WTC11 (cell line): ENCODE results near the gene HMGB4. TPM values are rescaled to one million over a fixed set of nuclear protein-coding genes. Genes with fewer than 3 reads are reported as not detected.

Source experiments
- ATAC-seq: fragments of 200-7000 bp; cut with Tn5 transposase; 2 replicates; pipeline ENCODE4 v1.10.0; 2021; ENCODE audit warnings: mild to moderate bottlenecking, moderate library complexity
- CTCF ChIA-PET: fragments of 300-600 bp; sonication (Branson Sonifier 250); formaldehyde crosslinking; loops from one replicate; lab custom pipeline; 2021; ENCODE audit warnings: antibody characterized with exemption; lab: Charles Lee
- POLR2A ChIA-PET: fragments of 350-600 bp; sonication (Branson Sonifier 250); formaldehyde crosslinking; loops from one replicate; lab custom pipeline; 2021; ENCODE audit warnings: antibody characterized with exemption; lab: Charles Lee
- DNase-seq: peaks from one replicate; pipeline ENCODE4 v3.0.0; 2021; ENCODE audit warnings: low spot score
- H3K27ac Mint-ChIP-seq: 2 replicates; pipeline ENCODE4 v1.8.0; 2021; ENCODE audit warnings: mixed read lengths
- H3K27me3 Mint-ChIP-seq: 2 replicates; pipeline ENCODE4 v1.8.0; 2021; ENCODE audit warnings: low read depth, mild to moderate bottlenecking, moderate library complexity, mixed read lengths
- H3K36me3 Mint-ChIP-seq: 2 replicates; pipeline ENCODE4 v1.8.0; 2021; ENCODE audit warnings: mixed read lengths
- H3K4me1 Mint-ChIP-seq: 2 replicates; pipeline ENCODE4 v1.8.0; 2022; ENCODE audit warnings: mixed read lengths
- H3K4me3 Mint-ChIP-seq: 2 replicates; pipeline ENCODE4 v1.8.0; 2021; ENCODE audit warnings: mild to moderate bottlenecking, moderate library complexity, mixed read lengths
- H3K9me3 Mint-ChIP-seq: 2 replicates; pipeline ENCODE4 v1.8.0; 2021; ENCODE audit warnings: mixed read lengths
- ATF2 ChIP-seq: sonication (generic); formaldehyde crosslinking; IDR thresholded peaks from 2 replicates; pipeline ENCODE4 v1.8.1; 2022; ENCODE audit warnings: low read depth, missing genetic modification reagents, borderline replicate concordance
- E2F1 ChIP-seq: sonication (generic); formaldehyde crosslinking; IDR thresholded peaks from 2 replicates; pipeline ENCODE4 v1.8.0; 2022; ENCODE audit warnings: mild to moderate bottlenecking, missing genetic modification reagents
- FOXP1 ChIP-seq: sonication (generic); formaldehyde crosslinking; IDR thresholded peaks from 2 replicates; pipeline ENCODE4 v1.8.0; 2022; ENCODE audit warnings: missing genetic modification reagents, mild to moderate bottlenecking, moderate library complexity, borderline replicate concordance
- FOXP4 ChIP-seq: sonication (generic); formaldehyde crosslinking; IDR thresholded peaks from 2 replicates; pipeline ENCODE4 v1.8.0; 2022; ENCODE audit warnings: mild to moderate bottlenecking, missing genetic modification reagents
- GTF2I ChIP-seq: fragments of 250-450 bp; sonication (Bioruptor Pico); conservative IDR thresholded peaks from 2 replicates; pipeline ENCODE4 v1.4.0; 2021; ENCODE audit warnings: mild to moderate bottlenecking
- IRF2 ChIP-seq: sonication (generic); formaldehyde crosslinking; IDR thresholded peaks from 2 replicates; pipeline ENCODE4 v1.8.0; 2022; ENCODE audit warnings: low read depth, missing genetic modification reagents, borderline replicate concordance
- KAT7 ChIP-seq: sonication (generic); formaldehyde crosslinking; IDR thresholded peaks from 2 replicates; pipeline ENCODE4 v1.8.1; 2023; ENCODE audit warnings: missing genetic modification reagents, mild to moderate bottlenecking, borderline replicate concordance
- MYBL2 ChIP-seq: sonication (generic); formaldehyde crosslinking; IDR thresholded peaks from 2 replicates; pipeline ENCODE4 v1.8.1; 2023; ENCODE audit warnings: mild to moderate bottlenecking, moderate library complexity, missing genetic modification reagents
- NR2C2 ChIP-seq: sonication (generic); formaldehyde crosslinking; IDR thresholded peaks from 2 replicates; pipeline ENCODE4 v1.8.0; 2022; ENCODE audit warnings: mild to moderate bottlenecking, missing genetic modification reagents
- STAT6 ChIP-seq: sonication (generic); formaldehyde crosslinking; conservative IDR thresholded peaks from 2 replicates; pipeline ENCODE4 v1.8.1; 2023; ENCODE audit warnings: mild to moderate bottlenecking, low read depth, missing genetic modification reagents, moderate library complexity
- TEAD1 ChIP-seq: sonication (generic); formaldehyde crosslinking; IDR thresholded peaks from 2 replicates; pipeline ENCODE4 v1.8.0; 2022; ENCODE audit warnings: mild to moderate bottlenecking, missing genetic modification reagents
- USF1 ChIP-seq: sonication (generic); formaldehyde crosslinking; IDR thresholded peaks from 2 replicates; pipeline ENCODE4 v1.8.0; 2022; ENCODE audit warnings: mild to moderate bottlenecking, missing genetic modification reagents
- ZNF232 ChIP-seq: sonication (generic); formaldehyde crosslinking; IDR thresholded peaks from 2 replicates; pipeline ENCODE4 v1.8.0; 2022; ENCODE audit warnings: mild to moderate bottlenecking, missing genetic modification reagents
- ZNF281 ChIP-seq: sonication (generic); formaldehyde crosslinking; IDR thresholded peaks from 2 replicates; pipeline ENCODE4 v1.8.0; 2023; ENCODE audit warnings: mild to moderate bottlenecking, missing genetic modification reagents
- ZNF317 ChIP-seq: sonication (generic); formaldehyde crosslinking; IDR thresholded peaks from 2 replicates; pipeline ENCODE4 v1.8.1; 2023; ENCODE audit warnings: low read depth, mild to moderate bottlenecking, moderate library complexity, missing genetic modification reagents, borderline replicate concordance
- ZNF671 ChIP-seq: fragments of 250-450 bp; sonication (Bioruptor Pico); IDR thresholded peaks from 2 replicates; pipeline ENCODE4 v1.8.0; 2021; ENCODE audit warnings: mild to moderate bottlenecking
- total RNA-seq: library from RNA; stranded (reverse); gene quantifications from 3 replicates; pipeline ENCODE4 v1.2.3, GENCODE V29; 2021

The HMGB4 gene
- total RNA-seq, 1 experiment from 2014 or later = not detected

- TF ChIP-seq GTF2I (CRISPR knock-in tag) = no peak
- no peak for TF ChIP-seq NR2C2
- no peak for TF ChIP-seq ATF2 (CRISPR knock-in tag)
- no peak for DNase-seq
- Mint-ChIP-seq H3K27me3 (no peaks in the 10 kb centered on the region), H3K36me3 (peaks cover 6% of the 10 kb centered on the region), H3K9me3 (no peaks in the 10 kb centered on the region), H3K27ac (no peak overlapping the region), H3K4me1 (no peaks in the 10 kb centered on the region), H3K4me3 (no peak overlapping the region)
- ChIA-PET POLR2A (no interaction called here), CTCF (interaction anchor here (0.5 kb wide), 1 partner anchor 297 kb away, joined by 3 read pairs; no protein-coding TSS in a partner anchor)
- ATAC-seq = no peak
These were observed 45.8 kb upstream of the HMGB4 start for GRCh38 chr1:33818071-33818470.

- TF ChIP-seq ZNF317 (CRISPR knock-in tag) (no peak), FOXP4 (no peak), MYBL2 (no peak), TEAD1 (CRISPR knock-in tag) (no peak), KAT7 (CRISPR knock-in tag) (no peak)
- TF ChIP-seq, all 79 proteins: peak for 0
- Mint-ChIP-seq H3K4me1 (no peaks in the 10 kb centered on the region), H3K9me3 (no peaks in the 10 kb centered on the region), H3K36me3 (peaks cover 6% of the 10 kb centered on the region), H3K27ac (no peak overlapping the region), H3K4me3 (no peak overlapping the region), H3K27me3 (no peaks in the 10 kb centered on the region)
- ATAC-seq (no peak), DNase-seq (no peak)
- CTCF ChIA-PET = interaction anchor here (0.8 kb wide), 1 partner anchor 186 kb away, joined by 3 read pairs; no protein-coding TSS in a partner anchor
- POLR2A ChIA-PET = no interaction called here
These were observed 44.5 kb upstream of the HMGB4 start for GRCh38 chr1:33819290-33819912.

GRCh38 chr1:33819913-33820311, 44.0 kb upstream of the HMGB4 start:
- POLR2A ChIA-PET = no interaction called here
- Mint-ChIP-seq H3K27ac (no peak overlapping the region), H3K9me3 (no peaks in the 10 kb centered on the region), H3K36me3 (peaks cover 3% of the 10 kb centered on the region), H3K27me3 (no peaks in the 10 kb centered on the region), H3K4me1 (no peaks in the 10 kb centered on the region), H3K4me3 (no peak overlapping the region)
- DNase-seq (no peak), ATAC-seq (no peak)
- TF ChIP-seq USF1 (CRISPR knock-in tag) (no peak), IRF2 (CRISPR knock-in tag) (no peak), ZNF671 (CRISPR knock-in tag) (no peak), STAT6 (no peak), FOXP1 (no peak), KAT7 (CRISPR knock-in tag) (no peak), NR2C2 (no peak), ZNF232 (CRISPR knock-in tag) (no peak), E2F1 (no peak), ZNF317 (CRISPR knock-in tag) (no peak), ATF2 (CRISPR knock-in tag) (no peak), ZNF281 (CRISPR knock-in tag) (no peak)
- TF ChIP-seq, all 79 proteins: peak for 0
- CTCF ChIA-PET = interaction anchor here (0.8 kb wide), 1 partner anchor 187 kb away, joined by 3 read pairs; no protein-coding TSS in a partner anchor
